NCI-H146 treated with DMSO at 0.1 percent for 48 hours (cell line): ENCODE results near the gene PLAGL2.
"Not testable (repeated sequence)": the region's sequence is repeated elsewhere in the genome, so short reads cannot be mapped to it uniquely, and the experiment has no call there.

Experiments used
- DNase-seq: peaks from one replicate; lab custom pipeline; 2025; ENCODE audit not compliant: unreplicated experiment; lab: John Stamatoyannopoulos, UW

PLAGL2 gene

GRCh38 chr20:32183947-32184635, 23.5 kb downstream of the PLAGL2 start:
- DNase-seq = no peak

GRCh38 chr20:32181606-32182005, 25.9 kb downstream of the PLAGL2 start:
- DNase-seq = no peak

GRCh38 chr20:32179934-32180333, 27.6 kb downstream of the PLAGL2 start:
- no peak for DNase-seq

- DNase-seq = no peak
Measured at GRCh38 chr20:32179515-32179914, 28.0 kb downstream of the PLAGL2 start.

GRCh38 chr20:32177696-32178095, 29.8 kb downstream of the PLAGL2 start:
- DNase-seq = not testable (repeated sequence)

GRCh38 chr20:32168184-32168910, 39.2 kb downstream of the PLAGL2 start:
- no peak for DNase-seq

GRCh38 chr20:32167552-32167951, 40.0 kb downstream of the PLAGL2 start:
- DNase-seq = no peak

- DNase-seq = no peak
Measured at GRCh38 chr20:32165836-32166545, 41.6 kb downstream of the PLAGL2 start.

- DNase-seq = no peak
Measured at GRCh38 chr20:32164984-32165735, 42.4 kb downstream of the PLAGL2 start.

- no peak for DNase-seq
Measured at GRCh38 chr20:32163951-32164350, 43.6 kb downstream of the PLAGL2 start.

- no peak for DNase-seq
Measured at GRCh38 chr20:32162351-32162750, 45.2 kb downstream of the PLAGL2 start.

GRCh38 chr20:32160341-32160740, 47.2 kb downstream of the PLAGL2 start:
- no peak for DNase-seq

- no peak for DNase-seq
Measured at GRCh38 chr20:32159766-32160221, 47.7 kb downstream of the PLAGL2 start.

- no peak for DNase-seq
Measured at GRCh38 chr20:32158943-32159660, 48.4 kb downstream of the PLAGL2 start.

GRCh38 chr20:32158351-32158750, 49.2 kb downstream of the PLAGL2 start:
- DNase-seq = no peak

- no peak for DNase-seq
Measured at GRCh38 chr20:32157611-32158010, 49.9 kb downstream of the PLAGL2 start.

- DNase-seq = no peak
Measured at GRCh38 chr20:32155017-32155981, 52.2 kb downstream of the PLAGL2 start.

- no peak for DNase-seq
Measured at GRCh38 chr20:32153771-32154170, 53.8 kb downstream of the PLAGL2 start.

GRCh38 chr20:32153156-32153665, 54.3 kb downstream of the PLAGL2 start:
- DNase-seq = no peak
